ENCODE data around the gene PHYKPL. TPM values are rescaled to one million over a fixed set of nuclear protein-coding genes. Genes with fewer than 3 reads are reported as not detected.

Gene PHYKPL
- total RNA-seq, 1 donor from 2014 or later = 132 TPM

DNA sequence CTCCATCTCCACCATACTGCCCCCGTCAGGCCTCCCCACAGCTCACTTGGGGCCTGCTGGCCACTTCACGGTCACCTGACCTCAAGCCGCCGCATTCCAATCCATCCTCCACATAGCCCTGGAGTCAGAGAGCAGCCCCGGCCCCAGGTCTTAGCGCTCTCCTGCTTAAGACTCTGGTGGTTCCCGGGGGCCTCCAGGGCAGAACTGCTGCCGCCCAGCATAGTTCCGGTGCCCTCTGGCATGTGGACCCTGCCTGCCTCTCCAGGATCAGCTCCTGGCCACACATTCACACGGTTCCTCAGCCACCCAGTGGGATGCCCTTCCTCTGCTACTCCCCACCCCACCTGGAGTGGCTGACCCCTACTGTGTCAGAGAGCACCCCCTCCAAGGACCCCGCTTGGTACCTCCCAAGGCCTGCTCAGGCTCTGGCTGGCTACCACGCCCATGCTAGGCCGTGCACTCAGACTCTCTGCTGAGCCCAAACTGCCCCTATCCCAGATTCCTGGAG is 8.7 kb downstream of the PHYKPL start:
- DNase-seq (ENCODE audit: low spot score) = no peak

DNA sequence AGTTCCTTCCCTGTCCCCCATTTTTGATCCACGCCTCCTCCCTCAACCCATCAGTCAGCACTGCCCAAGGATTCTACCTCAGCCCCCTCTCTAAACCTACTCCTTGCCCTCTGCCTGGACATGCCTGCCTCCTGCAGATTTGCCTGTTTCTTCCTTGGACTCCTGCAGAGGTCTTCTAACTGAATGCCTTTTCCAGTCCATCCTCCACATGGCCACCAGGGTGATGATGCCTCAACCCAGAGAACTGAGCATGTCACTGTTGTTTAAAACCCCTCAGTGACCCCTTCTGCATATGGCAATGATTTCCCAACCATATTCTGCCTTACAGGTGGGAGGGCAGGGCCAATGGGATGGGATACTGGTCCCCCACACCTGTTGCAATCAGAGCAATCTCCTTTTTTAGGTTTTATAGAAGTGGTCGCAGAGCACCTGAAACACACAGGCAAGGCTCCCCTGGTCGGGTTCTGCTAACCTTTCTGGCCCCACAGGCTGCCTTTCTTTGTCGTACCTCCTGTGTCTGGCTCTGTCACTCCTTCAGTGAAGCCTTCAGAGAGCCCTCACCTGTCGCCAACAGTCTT is 9.3 kb downstream of the PHYKPL start:
- no peak for DNase-seq (ENCODE audit: low spot score)

- DNase-seq (ENCODE audit: low spot score) = no peak
These were observed 10.3 kb downstream of the PHYKPL start for GRCh38 chr5:178222292-178222691.

DNA sequence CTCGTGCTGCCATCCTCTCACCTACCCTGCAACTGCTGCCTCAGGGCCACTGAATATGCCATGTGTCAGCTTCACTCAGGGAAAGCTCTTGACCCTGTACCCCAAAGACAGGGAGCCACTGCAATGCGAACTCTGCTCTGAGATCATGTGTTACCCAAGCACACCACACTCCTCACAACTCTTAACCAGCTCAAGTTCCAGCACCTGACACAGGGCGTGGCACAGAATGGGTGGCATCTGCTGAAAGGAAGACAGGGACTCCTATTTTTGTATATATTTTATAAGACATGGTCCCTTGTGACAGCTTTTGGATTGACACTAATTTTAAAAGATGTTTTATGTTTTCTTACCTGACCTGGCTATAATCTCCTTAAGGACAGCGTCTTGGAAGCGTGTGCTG is 10.7 kb downstream of the PHYKPL start:
- DNase-seq (ENCODE audit: low spot score) = no peak

DNA sequence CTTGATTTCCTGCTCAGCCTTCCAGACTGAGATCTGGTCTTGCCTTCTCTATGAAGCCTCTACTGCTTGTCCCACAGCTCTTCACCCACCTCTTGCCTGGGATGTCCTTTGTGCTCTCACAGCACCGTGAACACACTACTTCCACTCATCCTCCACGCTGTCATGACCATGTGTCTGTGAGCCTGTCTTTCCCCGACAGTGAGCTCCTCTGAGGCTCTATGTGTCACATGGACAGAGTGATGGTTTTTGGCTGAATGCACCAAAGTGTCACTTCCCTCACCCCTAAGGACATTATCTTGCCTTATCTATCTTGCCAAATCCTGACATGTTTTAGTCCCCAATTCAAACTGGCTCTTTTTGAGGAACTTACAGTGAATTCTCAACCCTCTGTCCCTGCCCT is 11.3 kb downstream of the PHYKPL start:
- DNase-seq (ENCODE audit: low spot score) = no peak

DNA sequence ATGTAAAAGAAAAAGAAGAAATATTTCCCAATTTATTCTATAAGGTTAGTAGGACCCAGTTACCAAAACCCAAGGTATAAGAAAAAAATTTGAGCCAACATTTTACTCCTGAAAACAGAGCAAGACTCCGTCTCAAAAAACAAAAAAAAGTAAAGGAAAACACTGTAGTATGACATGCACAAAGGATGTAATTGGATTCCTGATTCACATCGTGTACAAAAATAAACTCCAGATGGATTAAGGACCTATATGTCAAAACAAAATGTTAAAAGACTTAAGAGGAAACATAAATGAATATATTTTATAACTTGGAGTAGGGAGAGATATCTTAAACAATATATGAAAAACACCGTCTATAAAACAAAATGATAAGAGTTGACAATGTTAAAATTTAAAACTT is 13.8 kb downstream of the PHYKPL start:
- no peak for DNase-seq (ENCODE audit: low spot score)

DNA sequence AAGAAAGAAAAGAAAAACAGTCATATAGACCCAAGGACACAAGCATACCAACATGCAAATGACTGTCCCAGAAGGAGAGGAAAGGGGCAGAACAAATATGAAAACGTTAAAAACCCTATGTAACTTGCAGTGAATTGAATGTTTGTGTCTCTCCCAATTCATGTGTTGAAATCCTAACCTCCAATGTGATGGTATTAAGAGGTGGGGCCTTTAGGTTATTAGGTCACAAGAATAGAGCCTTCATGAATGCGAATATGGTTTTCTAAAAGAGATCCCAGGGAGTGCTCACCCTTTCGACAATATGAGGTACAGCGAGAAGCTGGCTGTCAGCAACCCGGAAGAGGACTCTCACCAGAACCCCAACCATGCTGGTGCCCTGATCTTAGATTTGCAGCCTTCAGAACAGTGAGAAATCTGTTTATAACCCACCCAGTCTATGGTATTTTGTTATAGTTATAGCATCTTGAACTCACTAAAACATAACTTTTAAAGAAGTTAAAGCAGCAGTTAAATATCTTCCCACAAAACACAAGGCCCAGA is 14.3 kb downstream of the PHYKPL start:
- DNase-seq (ENCODE audit: low spot score) = no peak

DNA sequence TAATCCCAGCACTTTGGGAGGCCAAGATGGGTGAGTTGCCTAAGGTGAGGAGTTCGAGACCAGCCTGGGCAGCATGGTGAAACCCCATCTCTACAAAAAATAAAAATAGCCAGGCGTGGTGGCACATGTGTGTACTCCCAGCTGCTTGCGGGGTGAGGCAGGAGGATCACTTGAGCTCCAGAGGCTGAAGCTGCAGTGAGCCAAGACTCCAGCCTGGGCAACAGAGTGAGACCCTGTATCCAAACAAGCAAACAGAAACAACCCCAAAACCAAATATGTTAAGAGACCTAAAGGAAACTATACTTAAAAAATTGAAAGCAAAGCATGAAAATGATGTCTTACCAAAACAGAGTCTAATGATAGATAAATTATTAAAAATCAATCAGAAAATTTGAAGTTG is 15.8 kb downstream of the PHYKPL start:
- no peak for DNase-seq (ENCODE audit: low spot score)

DNA sequence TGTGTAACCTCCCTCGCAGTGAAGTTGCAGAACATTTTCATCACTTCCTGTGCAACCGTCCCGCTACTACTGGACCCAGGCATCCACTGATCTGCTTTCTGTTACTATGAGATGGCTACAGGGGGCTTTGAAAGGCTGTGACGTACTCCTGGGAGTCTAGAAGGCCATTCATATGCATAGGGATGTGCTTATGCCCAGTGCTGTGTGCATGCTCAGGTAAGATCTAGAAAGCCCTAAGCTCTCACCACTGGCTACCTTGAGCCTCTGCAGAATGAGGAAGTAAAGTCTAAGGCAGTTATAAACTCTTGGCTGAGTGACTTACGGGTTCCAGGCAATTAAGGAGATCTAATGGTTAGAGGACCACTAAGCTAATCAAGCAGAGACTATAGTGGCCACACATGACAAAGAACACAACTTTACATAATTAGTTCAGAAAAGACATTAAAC is 16.5 kb downstream of the PHYKPL start:
- DNase-seq (ENCODE audit: low spot score) = no peak

- DNase-seq (ENCODE audit: low spot score) = no peak
These were observed 17.2 kb downstream of the PHYKPL start for GRCh38 chr5:178215280-178216002.

- no peak for DNase-seq (ENCODE audit: low spot score)
These were observed 18.3 kb downstream of the PHYKPL start for GRCh38 chr5:178214160-178214803.

DNA sequence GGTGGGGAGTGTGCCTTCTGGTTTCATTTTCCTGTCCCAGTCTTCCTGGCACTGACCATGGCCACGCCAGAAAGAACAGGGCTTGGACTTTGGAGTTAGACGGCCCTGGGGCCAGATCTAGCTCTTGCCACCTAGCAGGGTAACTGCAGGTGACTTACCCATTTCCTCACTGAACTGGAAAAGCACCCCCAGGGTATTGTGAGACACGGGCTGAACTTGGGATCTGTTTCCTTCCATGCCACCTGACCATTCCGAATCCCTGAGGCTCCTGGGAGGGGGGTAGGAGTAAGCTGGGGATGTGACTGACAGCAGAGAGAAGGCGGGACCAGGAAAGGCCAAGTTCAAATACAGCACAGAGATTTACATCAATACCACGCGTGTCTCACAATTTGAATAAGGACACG is 18.9 kb downstream of the PHYKPL start:
- no peak for DNase-seq (ENCODE audit: low spot score)

GRCh38 chr5:178213003-178213461 is 19.6 kb downstream of the PHYKPL start:
- DNase-seq (ENCODE audit: low spot score) = no peak

GRCh38 chr5:178212241-178213002 is 20.2 kb downstream of the PHYKPL start:
- no peak for DNase-seq (ENCODE audit: low spot score)

DNA sequence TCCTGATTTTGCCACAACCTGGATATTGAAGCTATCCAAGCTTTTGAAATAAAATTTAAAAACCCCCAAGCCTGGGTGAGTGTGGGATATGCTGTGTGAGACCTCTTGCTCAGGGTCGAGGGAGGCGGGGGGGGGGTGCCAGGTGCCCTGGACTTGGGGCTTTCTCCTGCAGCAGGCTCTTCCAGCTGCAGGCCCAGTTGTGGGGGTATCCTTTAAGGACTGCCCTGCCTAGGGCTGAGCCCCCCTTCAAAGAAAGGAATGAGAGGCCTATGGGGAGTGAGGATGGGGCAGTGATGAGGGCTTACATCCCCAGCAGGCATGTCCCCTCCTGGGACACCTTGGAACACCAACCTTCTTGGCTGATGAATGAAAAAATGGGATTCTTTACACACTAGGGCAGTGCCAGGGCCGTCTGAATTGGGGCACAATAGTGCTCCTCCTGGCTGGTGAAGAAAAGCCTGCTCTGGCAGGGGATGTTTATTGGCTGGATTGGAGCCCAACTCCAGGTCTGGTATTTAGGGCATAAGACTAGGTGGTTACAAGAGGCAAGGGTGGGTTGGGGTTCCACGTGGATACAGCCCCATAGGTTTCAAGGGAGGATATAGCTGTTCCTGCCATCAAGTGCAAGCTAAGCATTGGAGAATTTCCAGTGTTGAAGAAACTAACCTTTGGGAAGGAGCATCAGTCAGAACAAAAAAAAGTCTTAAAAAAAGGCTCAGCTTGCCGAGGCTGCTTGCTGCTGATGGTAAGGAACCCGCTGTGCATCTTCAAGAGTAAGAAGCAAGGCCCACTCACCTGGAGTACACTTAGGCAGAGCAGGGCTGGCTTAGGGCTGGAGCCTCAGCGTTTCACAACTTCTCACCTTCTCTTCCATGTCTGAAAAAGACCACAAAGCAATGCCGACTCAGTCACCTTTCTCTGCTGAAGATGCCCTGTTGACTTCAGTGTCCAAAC is 21.2 kb downstream of the PHYKPL start:
- no peak for DNase-seq (ENCODE audit: low spot score)

DNA sequence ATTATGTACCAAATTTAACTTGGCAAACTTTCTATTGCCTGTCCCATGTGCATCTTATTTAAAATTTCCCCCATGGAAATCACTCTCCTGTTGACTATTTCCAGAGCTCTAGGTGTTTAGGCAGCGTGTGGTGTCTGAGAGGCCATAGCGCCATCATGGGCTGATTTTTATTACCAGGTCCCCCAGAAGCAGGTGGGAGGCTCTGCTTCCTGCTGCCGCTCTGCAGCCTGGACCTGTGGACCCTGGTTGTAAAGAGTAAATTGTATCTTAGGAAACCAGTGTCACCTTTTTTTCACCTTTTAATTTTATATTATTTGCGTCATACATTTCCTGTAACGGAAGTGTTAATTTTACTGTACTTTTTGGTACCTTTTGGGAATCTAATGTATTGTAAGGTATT is 21.9 kb downstream of the PHYKPL start:
- no peak for DNase-seq (ENCODE audit: low spot score)

GRCh38 chr5:178210073-178210535 is 22.5 kb downstream of the PHYKPL start:
- no peak for DNase-seq (ENCODE audit: low spot score)

DNA sequence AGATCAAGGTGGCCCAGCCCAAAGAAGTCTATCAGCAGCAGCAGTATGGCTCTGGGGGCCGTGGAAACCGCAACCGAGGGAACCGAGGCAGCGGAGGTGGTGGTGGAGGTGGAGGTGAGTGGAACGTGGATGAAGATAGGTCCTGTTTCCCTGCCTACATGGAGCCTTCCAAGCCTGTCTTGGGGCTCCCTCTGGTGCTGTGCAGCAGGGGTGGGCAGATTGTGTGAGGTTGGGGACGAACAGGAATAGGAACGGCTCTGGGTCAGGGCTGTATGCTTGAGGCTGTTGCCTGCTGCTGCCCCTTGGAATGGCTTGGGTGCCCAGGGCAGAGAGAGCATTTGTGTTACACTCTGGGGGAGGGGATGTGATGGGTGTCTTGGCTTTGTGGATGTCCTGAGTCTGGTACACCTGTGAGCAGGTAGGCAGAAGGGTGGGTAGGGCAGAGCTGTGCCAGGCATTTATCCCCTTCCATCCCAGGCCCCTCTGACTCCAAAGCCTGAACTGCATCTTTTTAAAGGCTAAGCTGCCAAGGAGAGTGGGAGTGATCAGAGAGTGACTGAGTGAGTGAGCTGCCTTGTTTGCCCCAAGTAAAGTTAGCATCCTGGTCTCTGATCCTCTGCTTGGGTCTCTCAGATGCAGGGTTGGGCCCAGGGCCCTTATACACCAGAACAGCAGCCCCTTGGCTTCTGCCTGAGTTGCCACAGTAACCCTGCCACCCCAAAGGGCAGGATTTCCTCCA is 23.1 kb downstream of the PHYKPL start:
- DNase-seq (ENCODE audit: low spot score) = no peak

DNA sequence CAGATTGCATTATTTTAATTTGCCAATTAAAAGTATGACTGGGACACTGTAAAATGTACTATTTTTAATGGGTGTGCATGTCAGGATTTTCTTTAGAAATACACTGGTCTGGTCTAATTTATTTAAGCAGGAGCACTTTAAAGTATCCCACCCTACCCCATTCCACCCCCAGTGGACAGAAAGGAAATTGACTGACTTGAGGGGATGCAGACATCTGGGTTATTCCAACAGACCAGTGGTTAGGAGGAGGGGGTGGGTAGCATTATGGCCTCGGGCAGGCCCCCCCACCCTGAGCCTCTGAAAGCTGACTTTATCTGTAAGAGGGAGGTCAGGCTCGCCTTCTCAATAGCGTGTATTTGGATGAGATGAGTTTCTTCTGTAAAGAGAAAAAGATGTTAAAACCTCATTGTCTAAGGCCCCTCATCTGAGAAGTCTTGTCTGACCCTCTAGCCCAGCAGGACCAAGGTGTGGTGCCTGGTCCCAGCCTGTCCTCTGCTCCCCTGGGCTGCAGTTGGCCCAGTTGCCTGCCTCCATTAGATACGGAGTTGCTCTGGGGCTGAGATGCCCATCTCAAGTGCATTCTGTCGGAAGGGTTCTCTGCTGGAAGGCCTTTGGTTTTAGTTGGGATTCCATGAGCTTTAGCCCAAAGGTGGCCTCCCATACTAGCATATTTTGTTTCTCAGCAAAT is 23.9 kb downstream of the PHYKPL start:
- no peak for DNase-seq (ENCODE audit: low spot score)

Data from ureter (tissue), 1 donor.